H9 (cell line): ENCODE data around the gene SAG. TPM values are rescaled to one million over a fixed set of nuclear protein-coding genes. Genes with fewer than 3 reads are reported as not detected.
A peak's percentile ranks its signal among the peaks of the same experiment; 100 is the strongest.

ENCODE experiments used
- DNase-seq: peaks from one replicate; pipeline ENCODE4 v3.0.0-alpha.2; 2017
- H2AFZ ChIP-seq: one replicate; pipeline ENCODE4 v1.6.1; 2013; ENCODE audit warnings: mild to moderate bottlenecking, low read length, control low read depth, moderate library complexity
- H2AK5ac ChIP-seq: 2 replicates; pipeline ENCODE4 v1.6.1; 2013; ENCODE audit warnings: low read length, control low read depth, mixed read lengths; ENCODE audit not compliant: insufficient read length
- H2BK120ac ChIP-seq: one replicate; pipeline ENCODE4 v1.6.1; 2013; ENCODE audit warnings: low read depth, mild to moderate bottlenecking, low read length, control low read depth, inconsistent platforms; ENCODE audit not compliant: poor library complexity, severe bottlenecking
- H2BK12ac ChIP-seq: 2 replicates; pipeline ENCODE4 v1.6.1; 2013; ENCODE audit warnings: low read length, control low read depth, mixed read lengths, low read depth; ENCODE audit not compliant: insufficient read length
- H2BK15ac ChIP-seq: 2 replicates; pipeline ENCODE4 v1.6.1; 2013; ENCODE audit warnings: low read depth, low read length, control low read depth
- H2BK20ac ChIP-seq: one replicate; pipeline ENCODE4 v1.6.1; 2013; ENCODE audit warnings: low read depth, mild to moderate bottlenecking, low read length, control low read depth, inconsistent platforms; ENCODE audit not compliant: poor library complexity, severe bottlenecking
- H2BK5ac ChIP-seq: 2 replicates; pipeline ENCODE4 v1.6.1; 2013; ENCODE audit warnings: low read length, control low read depth, mixed read lengths; ENCODE audit not compliant: insufficient read length
- H3K14ac ChIP-seq: 2 replicates; pipeline ENCODE4 v1.6.1; 2013; ENCODE audit warnings: low read length, control low read depth; ENCODE audit not compliant: insufficient read depth
- H3K18ac ChIP-seq: 2 replicates; pipeline ENCODE4 v1.6.1; 2013; ENCODE audit warnings: low read depth, mild to moderate bottlenecking, mixed read lengths, low read length, control low read depth; ENCODE audit not compliant: insufficient read length
- H3K23ac ChIP-seq: 2 replicates; pipeline ENCODE4 v1.6.1; 2013; ENCODE audit warnings: low read length, control low read depth, mixed read lengths, low read depth; ENCODE audit not compliant: insufficient read length
- H3K23me2 ChIP-seq: 2 replicates; pipeline ENCODE4 v1.6.1; 2013; ENCODE audit warnings: low read depth, mild to moderate bottlenecking, mixed read lengths, low read length, control low read depth; ENCODE audit not compliant: insufficient read length, poor library complexity, severe bottlenecking
- H3K27ac ChIP-seq: 2 replicates; pipeline ENCODE4 v1.5.1; 2013; ENCODE audit warnings: low read length, control low read depth, mixed read lengths, low read depth; ENCODE audit not compliant: insufficient read length
- H3K27me3 ChIP-seq: 2 replicates; pipeline ENCODE4 v1.6.1; 2013; ENCODE audit warnings: low read length, control low read depth, inconsistent platforms; ENCODE audit not compliant: insufficient read depth
- H3K4ac ChIP-seq: 2 replicates; pipeline ENCODE4 v1.6.1; 2013; ENCODE audit warnings: low read depth, mild to moderate bottlenecking, control low read depth, inconsistent platforms, low read length, moderate library complexity
- H3K4me1 ChIP-seq: 2 replicates; pipeline ENCODE4 v1.6.1; 2013; ENCODE audit warnings: low read length, control low read depth, inconsistent platforms; ENCODE audit not compliant: insufficient read depth
- H3K4me2 ChIP-seq: 2 replicates; pipeline ENCODE4 v1.6.1; 2013; ENCODE audit warnings: low read length, control low read depth, mixed read lengths; ENCODE audit not compliant: insufficient read length, insufficient read depth
- H3K56ac ChIP-seq: 2 replicates; pipeline ENCODE4 v1.6.1; 2013; ENCODE audit warnings: low read depth, mild to moderate bottlenecking, mixed read lengths, low read length, control low read depth; ENCODE audit not compliant: insufficient read length
- H3K79me1 ChIP-seq: 2 replicates; pipeline ENCODE4 v1.6.1; 2013; ENCODE audit warnings: low read depth, mild to moderate bottlenecking, moderate library complexity, low read length, control low read depth, inconsistent platforms; ENCODE audit not compliant: insufficient read depth, poor library complexity, severe bottlenecking
- H3K79me2 ChIP-seq: 2 replicates; pipeline ENCODE4 v1.6.1; 2013; ENCODE audit warnings: low read length, control low read depth, inconsistent platforms; ENCODE audit not compliant: insufficient read depth
- H3K9ac ChIP-seq: 2 replicates; pipeline ENCODE4 v1.6.1; 2013; ENCODE audit warnings: low read length, control low read depth, mixed read lengths; ENCODE audit not compliant: insufficient read length; ENCODE audit errors: extremely low read depth
- H3K9me3 ChIP-seq: one replicate; pipeline ENCODE4 v1.6.1; 2013; ENCODE audit warnings: low read depth, low read length, inconsistent platforms; ENCODE audit not compliant: control insufficient read depth
- H3T11ph ChIP-seq: one replicate; pipeline ENCODE4 v1.6.1; 2013; ENCODE audit warnings: mild to moderate bottlenecking, low read length, control low read depth, inconsistent platforms
- H4K20me1 ChIP-seq: one replicate; pipeline ENCODE4 v1.6.1; 2013; ENCODE audit not compliant: control insufficient read depth, insufficient read length, insufficient read depth
- H4K5ac ChIP-seq: 2 replicates; pipeline ENCODE4 v1.6.1; 2013; ENCODE audit warnings: low read depth, mild to moderate bottlenecking, mixed read lengths, low read length, control low read depth; ENCODE audit not compliant: insufficient read length
- H4K8ac ChIP-seq: replicated peaks from 2 replicates; pipeline ENCODE4 v1.6.1; 2013; ENCODE audit warnings: low read length, control low read depth, mixed read lengths, low read depth; ENCODE audit not compliant: insufficient read length
- H4K91ac ChIP-seq: 2 replicates; pipeline ENCODE4 v1.6.1; 2013; ENCODE audit warnings: low read depth, mild to moderate bottlenecking, moderate library complexity, mixed read lengths, low read length, control low read depth; ENCODE audit not compliant: insufficient read length
- H3K27ac Mint-ChIP-seq, 3 experiments: 2 replicates in 2 of 3; 3 replicates in 1 of 3; pipeline ENCODE4 v1.8.0; 2020 to 2021; ENCODE audit warnings: mixed read lengths in 3 of 3, mild to moderate bottlenecking in 1 of 3, moderate library complexity in 1 of 3
- H3K27me3 Mint-ChIP-seq: 2 replicates; pipeline ENCODE4 v1.8.0; 2021; ENCODE audit warnings: low read depth, mild to moderate bottlenecking, moderate library complexity, mixed read lengths
- H3K36me3 Mint-ChIP-seq, 3 experiments: 2 replicates in 2 of 3; 3 replicates in 1 of 3; pipeline ENCODE4 v1.8.0; 2020 to 2021; ENCODE audit warnings: low read depth in 3 of 3, mixed read lengths in 3 of 3; ENCODE audit not compliant: insufficient read depth in 1 of 3
- H3K4me1 Mint-ChIP-seq, 2 experiments: 2 replicates each; pipeline ENCODE4 v1.8.0; 2020; ENCODE audit warnings: mixed read lengths in 2 of 2
- H3K4me3 Mint-ChIP-seq, 2 experiments: 2 replicates in 1 of 2; 3 replicates in 1 of 2; pipeline ENCODE4 v1.8.0; 2020 to 2021; ENCODE audit warnings: mild to moderate bottlenecking in 2 of 2, mixed read lengths in 2 of 2, moderate library complexity in 1 of 2
- H3K9me3 Mint-ChIP-seq, 2 experiments: 2 replicates in 1 of 2; 3 replicates in 1 of 2; pipeline ENCODE4 v1.8.0; 2020; ENCODE audit warnings: mild to moderate bottlenecking in 2 of 2, mixed read lengths in 2 of 2, moderate library complexity in 1 of 2
- CTCF ChIP-seq: fragments of 200-600 bp; sonication (generic); conservative IDR thresholded peaks from 3 replicates; pipeline ENCODE4 v1.8.0; 2021; ENCODE audit warnings: antibody characterized with exemption, mild to moderate bottlenecking
- WGBS: extraction: QIAGEN DNeasy Blood & Tissue Kit; methylation state at CpG from one replicate; pipeline ENCODE4 v1.1.7; 2013; ENCODE audit warnings: missing lambda C conversion rate, low lambda C conversion rate, mixed read lengths; ENCODE audit not compliant: insufficient read length; ENCODE audit errors: extremely low coverage; 5-methylcytosine and 5-hydroxymethylcytosine counted together
- total RNA-seq: library from RNA; stranded (reverse); gene quantifications from 2 replicates; pipeline ENCODE4 v1.2.1, GENCODE V29; 2021

SAG gene
- total RNA-seq, 1 experiment from 2014 or later = not detected

- WGBS = no CpG with 5 or more reads among the region's 10 CpGs
- Mint-ChIP-seq H3K27me3 (no peaks in the 10 kb centered on the region), H3K36me3 (peaks cover 46 to 96% (median 85%) of the 10 kb centered on the region in 3 experiments), H3K4me3 (no peak overlapping the region), H3K9me3 (no peaks in the 10 kb centered on the region), H3K4me1 (no peaks in the 10 kb centered on the region; a peak in 1 of 4 replicates), H3K27ac (peak overlapping the region in 2 of 3 experiments; percentile 29 to 52; a peak in 3 of 7 replicates)
- Histone ChIP-seq H3K9ac (no peak overlapping the region), H3K56ac (no peak overlapping the region), H2AFZ (no peak overlapping the region), H3K27ac (no peak overlapping the region), H3K79me1 (no peaks in the 10 kb centered on the region), H3K23ac (no peak overlapping the region), H3K9me3 (no peaks in the 10 kb centered on the region), H3K4me1 (no peaks in the 10 kb centered on the region), H2AK5ac (no peak overlapping the region), H3K27me3 (no peaks in the 10 kb centered on the region), H4K20me1 (no peaks in the 10 kb centered on the region), H3K23me2 (no peaks in the 10 kb centered on the region), H3K4ac (no peak overlapping the region), H2BK20ac (no peak overlapping the region), H2BK5ac (no peak overlapping the region), H3K14ac (no peak overlapping the region), H2BK15ac (no peak overlapping the region), H3K79me2 (no peaks in the 10 kb centered on the region; the same call in 1 of the 2 replicates), H4K5ac (no peak overlapping the region), H2BK12ac (no peak overlapping the region), H4K8ac (no peak overlapping the region), H3T11ph (no peak overlapping the region), H3K4me2 (no peak overlapping the region), H4K91ac (no peak overlapping the region), H3K18ac (no peak overlapping the region), H2BK120ac (no peak overlapping the region)
- no peak for TF ChIP-seq CTCF
- DNase-seq = no peak
These were observed 41.7 kb upstream of the SAG start for GRCh38 chr2:233265899-233266431.
